Cortex of kidney (tissue), 1 donor: ENCODE measurements around the gene CAVIN4.

Experiments
- DNase-seq: peaks from one replicate; lab custom pipeline; 2025; lab: John Stamatoyannopoulos, UW

The CAVIN4 gene

DNA sequence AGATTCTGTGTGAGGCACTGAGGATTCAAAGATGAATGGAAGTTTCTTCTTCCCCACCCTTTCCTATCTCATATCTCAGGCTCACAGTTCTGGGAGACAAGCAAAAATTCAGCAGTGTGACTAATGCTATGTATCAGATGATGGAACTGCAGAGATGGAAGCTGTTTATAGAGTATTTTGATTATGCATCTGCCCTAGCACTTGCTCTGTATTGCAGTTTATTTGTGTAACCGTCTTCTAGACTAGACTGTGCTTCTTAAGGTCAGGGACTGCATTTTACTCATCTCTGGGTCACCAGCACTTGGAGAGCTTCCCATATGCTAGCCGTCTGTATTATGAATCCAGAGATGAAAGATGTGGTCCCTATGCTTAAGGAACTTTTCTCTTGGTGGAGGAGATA, 12.6 kb downstream of the CAVIN4 start:
- DNase-seq: no peak

DNA sequence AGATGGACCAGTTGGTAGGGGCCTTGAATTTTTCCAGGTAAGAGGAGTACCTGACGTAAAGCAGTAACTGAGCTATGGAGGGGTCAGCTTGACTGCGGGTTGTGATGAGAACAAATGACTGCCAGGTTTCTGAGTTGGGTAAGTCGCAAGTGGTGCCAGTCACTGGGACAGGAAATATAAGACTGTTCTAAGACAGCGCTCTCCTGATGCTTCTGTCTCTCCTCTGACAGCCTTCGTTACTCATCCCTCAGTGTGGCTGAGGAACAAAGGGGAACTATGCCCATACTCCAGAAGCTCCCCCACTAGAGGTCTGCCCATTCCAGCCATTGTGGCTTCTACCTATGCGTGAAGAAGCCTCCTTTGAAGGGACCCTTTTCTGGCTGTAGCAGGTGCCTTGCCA, 13.3 kb downstream of the CAVIN4 start:
- no peak for DNase-seq

DNA sequence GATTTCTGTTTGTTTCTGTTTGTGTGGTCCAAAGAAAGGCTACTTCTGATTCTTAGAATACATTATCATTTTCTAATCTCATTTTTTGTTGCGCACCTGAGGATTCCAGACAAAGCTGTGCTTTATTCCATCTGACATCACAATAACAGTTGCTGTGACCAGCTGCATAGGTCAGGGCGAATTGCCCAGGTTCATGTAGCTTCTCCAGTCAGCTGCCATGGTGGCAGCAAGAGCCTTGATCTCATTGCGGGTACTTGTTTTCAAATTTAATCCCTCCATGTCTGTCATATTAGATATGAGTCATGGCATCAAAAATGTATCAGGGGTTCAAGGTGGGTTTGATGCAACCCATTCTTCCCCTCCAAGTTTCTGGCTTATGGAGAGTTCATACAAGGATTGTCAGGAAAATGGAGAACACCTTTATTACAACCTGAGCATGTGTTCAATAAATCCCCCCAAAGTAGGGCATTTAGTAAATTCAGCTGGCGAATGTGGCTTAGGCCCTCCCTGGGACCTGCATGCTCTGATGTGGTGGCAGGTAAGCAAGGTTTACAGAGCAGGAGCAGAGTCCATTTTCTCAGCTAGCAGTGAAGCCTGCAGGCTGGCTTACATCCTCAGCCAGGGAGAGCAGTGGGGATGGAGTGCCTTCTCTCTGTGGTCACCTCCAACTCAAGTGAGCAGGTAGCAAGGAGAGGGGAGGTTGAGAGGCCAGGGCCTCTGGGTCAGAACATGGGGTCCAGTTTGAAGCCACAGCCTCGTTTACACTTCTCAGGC, 13.9 kb downstream of the CAVIN4 start:
- DNase-seq: no peak

DNA sequence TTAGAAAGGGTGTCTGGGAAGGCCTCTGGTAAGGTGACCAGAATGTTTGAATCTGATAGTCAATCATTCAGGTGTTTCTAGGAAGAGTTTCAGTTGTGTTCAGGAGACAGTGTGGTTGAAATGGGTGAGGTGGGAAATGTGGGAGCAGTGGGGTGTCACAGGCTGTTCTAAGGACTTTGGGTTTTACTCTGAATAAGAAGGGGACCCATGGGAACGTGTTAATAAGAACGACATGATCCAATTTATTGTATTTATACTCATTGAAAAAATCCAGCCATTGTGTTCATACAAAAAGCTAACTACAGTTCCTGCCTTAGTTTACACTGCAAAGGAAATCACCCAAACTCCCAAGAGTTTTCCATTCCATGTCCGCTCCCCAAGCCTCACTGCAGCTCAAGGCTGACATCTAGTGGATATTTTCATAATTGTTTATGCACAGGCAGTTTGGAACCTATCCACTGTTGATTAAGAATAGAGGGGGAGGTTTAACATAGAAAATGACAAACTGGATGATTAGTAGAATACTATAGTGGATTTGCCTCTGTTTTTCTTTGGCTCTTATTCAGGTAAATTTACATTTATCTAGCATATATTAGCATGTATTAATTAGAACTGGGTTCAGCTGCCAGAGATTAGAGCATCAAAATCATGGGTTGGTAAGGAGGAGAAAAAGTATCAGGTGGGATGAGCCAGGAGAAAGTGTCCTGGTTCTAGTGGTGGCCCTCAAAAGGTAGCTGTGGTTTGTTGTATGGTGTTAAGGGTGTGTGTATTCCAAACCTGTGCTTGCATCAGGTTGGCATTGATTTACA, 17.7 kb downstream of the CAVIN4 start:
- DNase-seq: no peak

DNA sequence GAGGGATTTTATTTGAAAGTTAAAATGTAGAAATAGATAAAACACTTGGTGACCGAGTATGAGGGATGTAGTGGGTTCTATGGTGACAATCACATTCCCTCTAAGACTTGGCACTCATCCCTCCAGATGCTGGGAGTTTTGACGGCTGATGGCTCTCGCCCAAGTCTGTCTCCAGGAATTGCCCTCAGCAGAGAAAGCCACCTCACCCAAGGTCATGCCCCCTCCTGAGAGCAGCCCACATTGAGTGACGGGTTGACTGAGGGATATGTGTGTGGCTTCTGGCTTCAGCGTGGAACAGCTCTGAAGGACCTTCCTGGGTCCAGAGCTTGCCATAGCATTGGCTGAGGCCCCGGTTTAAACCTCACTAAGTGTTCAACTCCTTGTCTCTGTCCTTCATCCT, 19.4 kb downstream of the CAVIN4 start:
- DNase-seq: no peak

DNA sequence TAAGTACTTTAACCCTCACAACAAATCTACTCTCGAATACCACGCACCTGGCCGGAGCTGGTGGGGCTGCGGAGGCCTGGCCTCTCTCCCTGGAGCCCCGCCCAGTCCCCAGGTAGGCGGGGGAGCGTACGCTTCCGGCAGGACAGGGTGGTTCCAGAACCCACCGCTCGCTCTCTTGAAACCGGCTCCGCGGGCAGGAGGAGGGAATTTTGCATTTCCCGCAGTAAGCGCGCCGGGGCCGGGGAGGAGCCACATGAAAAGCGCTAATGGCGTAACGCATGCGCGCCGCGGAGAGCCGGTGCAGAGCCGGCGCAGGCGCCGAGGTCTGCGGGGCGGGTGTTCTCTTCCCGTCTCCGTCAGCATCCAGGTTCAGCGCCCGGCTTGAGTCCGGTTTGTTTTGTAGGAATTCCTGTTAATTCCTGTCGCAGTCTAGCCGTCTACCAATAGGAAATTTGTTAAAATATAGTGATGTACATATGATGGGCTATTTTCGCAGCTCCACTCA, 20.8 kb downstream of the CAVIN4 start:
- DNase-seq: no peak

DNA sequence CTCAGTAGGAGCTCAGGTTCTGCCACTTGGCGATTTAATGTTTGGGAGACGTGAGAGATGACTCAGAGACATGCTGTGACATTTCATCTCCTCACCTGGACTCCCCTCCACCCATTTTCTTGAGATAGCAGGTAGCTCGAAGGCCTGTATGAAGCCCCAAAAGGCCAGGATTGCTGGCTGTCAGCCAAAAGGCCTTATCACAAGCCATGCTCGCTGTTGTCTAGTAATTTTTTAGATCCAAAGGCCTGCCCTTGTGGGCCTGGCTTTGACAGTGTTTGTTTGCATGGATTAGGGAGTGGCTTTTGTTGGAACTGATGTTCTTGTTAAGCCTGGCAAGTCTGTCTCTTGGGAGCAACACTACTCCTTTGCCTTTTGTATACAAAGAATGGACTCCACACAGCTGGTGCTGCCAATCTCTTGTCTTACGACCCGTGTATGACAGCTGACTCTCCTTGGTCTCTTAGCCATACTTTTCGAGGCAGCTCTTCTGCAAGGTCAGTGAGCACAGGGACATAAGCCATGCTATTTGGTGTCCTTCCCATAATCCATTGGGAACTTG, 22.7 kb downstream of the CAVIN4 start:
- no peak for DNase-seq

DNA sequence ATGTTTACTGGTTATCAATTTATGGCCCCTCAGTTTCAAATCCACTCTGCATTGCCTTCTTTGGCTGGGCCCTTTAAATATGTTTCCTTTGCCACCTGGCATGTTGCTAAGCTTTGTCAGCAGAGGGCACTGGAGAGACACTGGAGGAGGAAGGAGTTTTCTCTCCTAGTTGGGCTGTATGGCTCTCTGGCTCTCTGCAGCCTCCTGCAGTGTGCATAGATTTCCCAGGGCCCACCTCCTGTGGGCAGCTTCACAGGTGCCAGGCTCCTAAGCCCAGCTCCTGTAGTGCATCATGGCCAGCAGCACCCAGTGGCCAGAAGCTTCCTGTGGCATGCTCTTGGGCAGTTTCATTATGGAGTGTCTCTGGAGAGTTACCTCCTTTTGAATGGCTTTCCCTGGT, 23.3 kb downstream of the CAVIN4 start:
- DNase-seq: no peak

DNA sequence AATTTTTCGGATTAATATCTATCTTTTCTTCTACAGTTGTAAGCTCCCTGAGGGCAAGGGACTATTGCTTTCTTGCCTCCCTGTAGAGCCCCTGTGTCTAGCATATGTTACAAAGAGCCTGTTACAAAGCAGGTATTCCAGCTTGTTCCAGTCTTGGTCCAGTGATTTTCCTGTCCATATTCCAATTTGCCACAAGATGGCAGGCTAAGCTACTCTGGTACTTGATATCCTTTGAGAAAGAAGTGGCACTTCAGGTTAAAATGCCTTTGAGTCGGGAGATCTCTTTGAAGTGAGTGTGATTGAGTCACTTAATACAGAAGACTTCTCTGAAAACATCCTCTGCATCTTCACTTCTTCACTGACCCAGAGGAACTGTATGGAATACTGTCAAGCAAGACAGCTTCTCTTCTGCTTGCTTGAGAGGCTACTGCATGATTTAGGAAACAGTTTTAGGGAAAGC, 24.5 kb downstream of the CAVIN4 start:
- DNase-seq: no peak

DNA sequence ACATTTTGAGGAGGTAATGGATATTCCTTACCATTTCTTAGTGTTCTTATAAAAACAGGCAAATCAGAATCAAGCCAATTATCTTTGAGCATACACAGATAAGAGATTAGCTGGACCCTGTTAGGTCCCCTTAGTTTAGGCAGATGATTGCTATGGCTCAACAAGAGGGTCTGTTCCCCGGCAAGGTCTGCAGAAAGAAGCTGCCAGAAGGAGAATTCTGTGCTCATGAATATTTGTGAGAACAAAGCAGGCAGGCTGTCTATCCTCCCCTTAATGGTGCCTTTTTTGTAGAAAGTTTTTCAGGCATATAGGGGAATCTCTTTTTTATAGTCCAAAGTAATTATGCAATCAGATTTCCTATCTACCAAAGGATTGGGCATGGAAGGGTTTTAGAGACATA, 27.5 kb downstream of the CAVIN4 start:
- no peak for DNase-seq

DNA sequence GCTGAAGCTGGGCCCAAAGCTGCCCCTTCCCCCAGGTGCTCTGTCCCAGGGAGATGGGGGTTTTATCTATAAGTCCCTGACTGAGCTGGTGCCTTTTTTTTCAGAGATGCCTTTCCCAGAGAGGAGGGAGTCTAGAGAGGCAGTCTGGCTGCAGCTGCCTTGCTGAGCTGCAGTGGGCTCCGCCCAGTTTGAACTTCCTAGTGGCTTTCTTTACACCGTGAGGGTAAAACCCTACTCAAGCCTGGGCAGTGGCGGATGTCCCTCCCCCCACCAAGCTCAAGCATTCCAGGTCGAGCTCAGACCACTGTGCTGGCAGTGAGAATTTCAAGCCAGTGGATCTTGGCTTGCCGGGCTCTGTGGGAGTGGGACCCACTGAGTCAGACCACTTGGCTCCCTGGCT, 41.3 kb downstream of the CAVIN4 start:
- no peak for DNase-seq

DNA sequence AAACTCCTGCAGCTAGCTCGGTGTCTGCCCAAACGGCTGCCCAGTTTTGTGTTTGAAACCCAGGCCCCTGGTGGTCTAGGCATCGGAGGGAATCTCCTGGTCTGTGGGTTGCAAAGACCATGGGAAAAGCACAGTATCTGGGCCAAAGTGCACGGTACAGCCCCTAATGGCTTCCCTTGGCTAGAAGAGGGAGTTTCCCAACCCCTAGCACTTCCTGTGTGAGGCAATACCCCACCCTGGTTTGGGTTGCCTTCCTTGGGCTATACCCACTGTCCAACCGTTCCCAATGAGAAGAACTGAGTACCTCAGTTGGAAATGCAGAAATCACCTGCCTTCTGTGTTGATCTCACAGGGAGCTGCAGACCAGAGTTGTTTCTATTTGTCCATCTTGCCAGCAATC, 41.8 kb downstream of the CAVIN4 start:
- DNase-seq: no peak

DNA sequence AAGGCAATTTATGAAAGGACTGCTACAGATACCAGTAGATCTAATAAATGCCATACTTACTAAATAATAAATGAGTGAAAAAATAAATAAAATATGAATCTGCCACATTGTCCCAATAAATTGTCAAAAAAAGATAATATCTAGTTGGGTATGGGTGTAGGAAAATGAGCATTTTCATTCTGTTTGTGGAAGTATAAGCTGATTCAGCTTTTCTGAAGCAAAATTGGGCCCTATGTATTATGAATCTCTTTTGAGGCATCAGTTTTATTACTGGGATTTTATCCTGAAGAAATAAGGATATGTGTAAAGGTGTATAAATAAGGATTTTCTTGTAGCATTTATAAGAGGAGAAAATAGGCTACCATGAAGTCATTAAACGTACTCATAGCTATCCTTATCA, 46.1 kb downstream of the CAVIN4 start:
- DNase-seq: no peak

DNA sequence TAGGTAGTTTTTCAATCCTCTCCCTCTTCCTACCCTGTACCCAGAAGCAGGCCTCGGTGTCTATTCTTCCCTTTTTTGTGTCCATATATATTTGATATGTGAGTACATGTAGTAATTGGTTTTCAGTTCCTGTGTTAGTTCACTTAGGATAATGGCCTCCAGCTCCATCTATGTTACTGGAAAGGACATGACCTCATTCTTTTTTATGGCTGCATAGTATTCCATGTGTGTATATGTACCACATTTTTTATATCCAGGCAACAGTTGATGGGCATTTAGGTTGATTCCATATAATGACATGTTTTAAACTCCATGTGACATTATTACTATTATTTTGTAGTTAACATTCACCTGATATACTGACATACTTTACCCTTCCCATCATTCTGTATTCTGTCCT, 49.1 kb downstream of the CAVIN4 start:
- no peak for DNase-seq

DNA sequence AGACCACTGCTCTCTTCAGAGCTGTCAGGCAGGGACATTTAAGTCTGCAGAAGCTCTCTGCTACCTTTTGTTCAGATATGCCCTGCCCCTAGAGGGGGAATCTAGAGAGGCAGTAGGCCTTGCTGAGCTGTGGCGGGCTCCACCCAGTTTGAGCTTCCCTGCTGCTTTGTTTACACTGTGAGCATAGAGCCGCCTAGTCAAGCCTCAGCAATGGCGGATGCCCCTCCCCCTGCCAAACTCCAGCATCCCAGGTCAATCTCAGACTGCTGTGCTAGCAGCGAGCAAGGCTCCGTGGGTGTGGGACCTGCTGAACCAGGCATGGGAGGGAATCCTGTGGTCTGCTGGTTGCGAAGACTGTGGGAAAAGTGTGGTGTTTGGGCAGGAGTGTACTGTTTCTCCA, 59.9 kb downstream of the CAVIN4 start:
- no peak for DNase-seq
